NCI-H146 (cell line): ENCODE data around the gene SPTBN1.

Experiments used
- DNase-seq: peaks from one replicate; lab custom pipeline; 2025; lab: John Stamatoyannopoulos, UW

SPTBN1 gene

DNA sequence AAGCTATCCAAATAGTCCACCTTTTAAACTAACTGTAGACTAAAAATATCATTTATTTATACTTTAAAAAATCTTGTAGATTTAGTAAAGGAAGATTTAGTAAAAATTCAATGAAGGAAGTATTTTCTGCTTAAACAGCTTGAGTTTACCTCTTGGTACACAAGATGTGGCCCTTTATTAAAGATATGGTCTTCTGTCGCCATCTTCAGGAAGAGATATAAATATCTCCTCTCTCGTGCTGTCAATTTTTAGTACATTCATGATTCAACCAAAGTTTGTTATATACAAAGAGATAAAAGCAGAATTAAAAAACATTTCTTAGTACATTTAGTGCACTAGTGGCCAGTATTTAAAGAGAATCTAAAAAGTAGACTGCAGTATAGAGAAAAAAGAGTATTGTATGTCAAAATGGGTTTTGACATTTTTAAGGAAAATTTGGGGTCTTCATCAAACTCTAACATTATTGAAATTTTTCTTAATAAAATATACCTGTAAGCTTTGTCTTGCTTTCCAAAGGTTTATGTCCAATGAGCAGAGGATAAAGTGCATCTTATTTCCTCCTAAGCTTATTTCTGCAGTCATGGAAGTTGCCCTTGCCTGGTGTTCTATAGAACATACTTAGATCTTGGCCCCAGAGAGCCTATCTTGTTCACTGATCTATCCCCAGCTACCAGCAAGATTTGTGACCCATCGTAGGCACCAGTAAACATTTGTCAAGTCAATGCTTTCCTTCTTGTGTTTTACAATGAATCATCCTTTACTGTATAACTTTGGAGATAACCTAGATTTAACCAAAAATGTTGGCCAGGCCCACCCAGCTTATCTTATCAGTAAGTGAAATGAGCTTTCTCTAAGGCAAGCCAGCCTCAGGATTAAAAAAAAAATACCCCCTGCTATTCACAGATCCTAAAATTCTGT is 248.8 kb downstream of the SPTBN1 start:
- DNase-seq, result peak; percentile 50

DNA sequence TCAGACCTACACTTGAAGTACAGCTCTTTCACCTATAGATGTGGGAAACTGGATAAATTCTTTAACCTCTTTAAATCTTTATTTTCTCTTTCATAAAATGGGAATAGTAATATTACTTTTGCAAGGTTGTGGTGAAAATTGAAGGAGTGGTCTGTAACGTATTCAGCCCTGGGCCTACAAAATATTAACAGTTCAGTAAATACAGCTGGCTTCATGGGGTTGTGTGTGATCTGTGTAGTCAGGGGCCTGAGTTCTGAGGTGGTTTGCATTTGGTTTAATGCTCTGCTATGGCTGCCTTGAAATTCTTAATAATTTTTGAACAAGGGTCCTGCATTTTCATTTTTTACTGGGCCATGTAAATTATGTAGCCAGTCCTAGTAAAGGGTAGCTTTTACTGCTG is 250.5 kb downstream of the SPTBN1 start:
- DNase-seq, result no peak

DNA sequence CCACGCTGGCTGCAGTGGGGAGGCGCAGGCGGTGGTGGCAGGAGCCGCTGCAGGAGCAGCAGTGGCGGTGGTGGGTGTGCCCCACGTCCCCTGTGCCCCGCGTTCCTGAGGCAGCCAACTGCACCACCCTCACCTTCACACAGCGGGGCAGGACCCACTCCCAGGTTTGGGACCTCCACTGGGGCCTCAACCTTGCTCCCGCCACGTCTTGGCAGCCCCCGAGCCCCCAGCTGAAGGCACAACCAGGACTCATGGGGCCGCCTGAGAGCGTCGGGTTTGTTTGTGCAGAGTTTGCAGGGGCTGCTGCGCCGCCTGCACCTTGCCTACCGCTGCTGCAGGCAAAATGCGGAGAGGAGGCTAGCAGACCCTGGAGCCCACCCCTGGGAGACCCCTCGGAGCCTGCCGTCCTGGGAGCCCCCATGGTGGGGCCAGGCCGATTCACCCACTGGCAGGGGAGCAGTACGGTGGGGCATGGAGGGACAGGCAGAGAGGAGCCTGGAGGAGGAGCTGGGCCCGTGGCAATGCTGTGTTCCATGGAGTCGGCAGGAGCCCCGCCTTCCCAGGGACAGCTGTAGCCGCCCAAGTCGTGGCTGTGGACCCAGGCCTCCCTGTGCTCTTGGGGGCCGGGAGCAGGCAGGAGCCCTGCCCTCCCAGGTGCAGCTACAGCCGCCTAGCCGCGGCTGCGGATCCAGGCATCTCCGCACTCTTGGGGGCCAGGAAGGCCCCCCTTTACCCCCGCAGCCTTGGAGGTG is 252.6 kb downstream of the SPTBN1 start:
- DNase-seq, result no peak

DNA sequence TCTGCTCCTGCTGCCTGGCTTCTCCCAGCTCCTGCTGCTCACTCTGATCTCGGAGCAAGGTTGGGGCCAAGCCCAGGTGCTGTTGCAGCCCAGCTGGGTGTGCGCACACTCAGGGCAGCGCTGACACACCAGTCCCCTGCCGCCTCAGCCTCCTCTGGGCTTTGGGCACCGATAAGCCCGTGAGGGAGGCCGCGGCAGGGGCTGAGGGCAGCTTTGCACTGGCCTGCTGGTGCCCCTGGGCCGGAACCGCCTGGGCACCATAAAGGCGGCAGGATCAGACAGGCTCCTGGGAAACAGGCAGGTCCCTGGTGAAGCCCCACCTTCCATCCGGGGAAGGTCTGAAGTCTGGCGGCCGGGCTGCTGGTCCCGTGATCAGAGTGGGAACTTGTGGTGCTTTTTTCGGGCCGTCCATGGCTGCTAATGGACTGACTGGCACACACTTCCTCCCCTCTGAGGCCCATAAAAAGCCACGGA is 253.2 kb downstream of the SPTBN1 start:
- DNase-seq, result no peak

DNA sequence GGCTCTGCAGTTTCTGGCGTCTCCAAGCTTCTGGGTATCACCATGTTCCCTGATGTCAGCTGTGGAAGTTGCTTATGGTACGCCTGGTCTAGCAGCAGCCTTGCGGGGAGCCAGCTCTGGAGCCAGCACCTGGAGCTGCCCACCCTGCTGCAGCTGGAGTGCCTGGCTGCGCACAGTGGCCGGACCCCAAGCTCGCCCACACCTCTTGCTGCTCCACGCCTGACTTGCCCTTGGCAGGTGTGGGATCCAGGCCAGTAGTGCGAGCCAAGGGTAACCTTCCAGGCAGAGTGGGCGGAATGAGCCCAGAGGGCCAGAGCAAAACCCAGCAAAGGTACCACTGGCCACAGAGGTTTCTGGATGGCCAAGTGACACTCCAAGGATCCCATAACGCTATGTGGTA is 254.1 kb downstream of the SPTBN1 start:
- DNase-seq, result no peak

DNA sequence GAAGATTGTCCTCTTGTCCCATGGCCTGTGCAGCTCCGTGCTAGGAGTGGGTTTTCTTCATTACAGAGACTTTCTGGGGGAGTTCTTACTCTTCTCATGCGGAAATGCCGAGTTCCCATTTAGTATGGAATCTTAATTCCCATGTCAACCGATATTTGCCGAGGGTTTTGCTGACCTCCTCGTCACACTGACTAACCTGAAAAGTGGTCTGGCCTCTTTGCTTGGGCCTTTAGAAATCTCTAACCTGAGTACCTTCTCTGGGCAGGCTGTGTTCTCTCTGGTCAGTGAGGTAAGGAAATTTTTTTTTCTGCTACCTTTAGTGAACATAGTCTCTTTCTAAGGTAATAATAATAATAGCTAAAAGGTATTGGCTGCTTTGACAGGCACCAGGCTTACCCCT is 256.4 kb downstream of the SPTBN1 start:
- no peak for DNase-seq

DNA sequence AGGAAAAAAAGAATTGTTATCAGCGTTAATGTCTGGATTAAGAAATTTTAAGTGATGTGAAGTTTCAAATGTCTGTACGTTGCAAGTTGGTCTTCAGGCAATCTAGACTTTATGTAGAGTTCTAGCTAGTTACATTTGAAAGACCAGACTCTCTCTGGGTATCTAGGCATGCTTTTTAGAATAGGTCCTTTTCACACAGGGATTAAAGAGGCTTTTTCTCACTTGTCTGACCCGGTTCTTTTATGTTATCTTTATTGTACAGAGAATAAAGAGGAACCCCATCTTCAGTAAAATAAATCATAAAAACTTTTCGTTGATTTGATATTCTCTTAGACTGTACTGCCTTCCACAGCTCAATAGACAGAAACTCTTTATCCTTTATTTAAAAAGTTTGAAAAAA is 258.9 kb downstream of the SPTBN1 start:
- no peak for DNase-seq

DNA sequence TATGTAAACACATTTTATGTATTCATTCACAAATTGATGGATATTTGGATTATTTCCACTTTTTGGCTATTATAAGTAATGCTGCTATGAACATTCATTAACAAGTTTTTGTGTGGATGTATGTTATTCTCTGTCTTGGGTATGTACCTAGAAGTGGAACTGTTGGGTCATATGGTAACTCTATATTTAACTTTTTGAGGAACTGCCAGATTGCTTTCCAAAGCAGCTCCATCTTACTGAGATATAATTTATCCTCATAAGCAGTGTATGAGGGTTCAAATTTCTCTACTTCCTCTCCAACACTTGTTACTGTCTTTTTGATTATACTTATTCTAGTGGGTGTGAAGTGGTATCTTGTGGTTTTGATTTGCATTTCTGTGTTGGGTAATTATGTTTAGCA is 260.2 kb downstream of the SPTBN1 start:
- DNase-seq, result no peak

DNA sequence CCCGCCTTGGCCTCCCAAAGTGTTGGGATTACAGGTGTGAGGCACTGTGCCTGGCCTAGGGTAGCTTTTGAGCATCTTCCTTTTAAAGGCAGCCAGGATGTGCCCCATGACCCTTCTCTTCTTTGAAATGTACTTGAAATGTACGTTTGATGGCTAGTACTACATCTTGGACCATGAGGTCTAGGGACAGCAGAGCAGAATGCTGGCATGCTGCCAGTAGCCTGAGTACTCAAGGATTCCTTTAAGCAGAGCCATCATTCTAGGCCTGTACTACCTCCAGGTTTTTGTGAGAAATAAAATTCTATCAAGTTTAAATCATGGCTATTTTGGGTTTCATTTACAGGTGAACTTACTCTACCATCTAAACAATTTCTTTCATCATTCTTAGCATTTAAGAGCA is 264.4 kb downstream of the SPTBN1 start:
- no peak for DNase-seq
